Measurements from ENCODE around the gene TFEB.

The TFEB gene

GRCh38 chr6:41735427-41736185 lies at the start of gene TFEB:
Gene TFEB, minus strand, starts transcription at chr6:41735608. Its CDS starts 44,395 bp downstream, at chr6:41691213.
- Histone ChIP-seq H3K4me1 (ENCODE audit: control insufficient read depth, insufficient read depth, low read length) (peaks cover 7% of the 10 kb centered on the region; the same call in 1 of the 2 replicates), H3K4me3 (ENCODE audit: low read length) (peak within 1 kb of the TSS; percentile 69), H3K27ac (ENCODE audit: low read length) (no peak within 1 kb of the TSS), H3K9me3 (ENCODE audit: control insufficient read depth, insufficient read depth, low read length) (no peaks in the 10 kb centered on the region), H3K27me3 (ENCODE audit: control insufficient read depth, insufficient read depth, low read length) (no peaks in the 10 kb centered on the region), H3K36me3 (ENCODE audit: control insufficient read depth, insufficient read depth, low read length) (no peaks in the 10 kb centered on the region)
- peak; percentile 54 for DNase-seq (ENCODE audit: low read depth, low spot score)
- no CpG with 5 or more reads among the region's 50 CpGs for WGBS (ENCODE audit: insufficient coverage, insufficient read length)

GRCh38 chr6:41784581-41785171 lies 49.3 kb upstream of the TFEB start:
- no peak for DNase-seq (ENCODE audit: low read depth, low spot score)
- no CpG with 5 or more reads among the region's 5 CpGs for WGBS (ENCODE audit: insufficient coverage, insufficient read length)
- no peak overlapping the region for H3K4me3 ChIP-seq (ENCODE audit: low read length)
- peaks cover 5% of the 10 kb centered on the region; the same call in 1 of the 2 replicates for H3K27me3 ChIP-seq (ENCODE audit: control insufficient read depth, insufficient read depth, low read length)
- H3K27ac ChIP-seq (ENCODE audit: low read length) = no peak overlapping the region
- H3K4me1 ChIP-seq (ENCODE audit: control insufficient read depth, insufficient read depth, low read length) = peaks cover 4% of the 10 kb centered on the region
- peaks cover 4% of the 10 kb centered on the region; the same call in 1 of the 2 replicates for H3K36me3 ChIP-seq (ENCODE audit: control insufficient read depth, insufficient read depth, low read length)
- no peaks in the 10 kb centered on the region for H3K9me3 ChIP-seq (ENCODE audit: control insufficient read depth, insufficient read depth, low read length)

- Histone ChIP-seq H3K27me3 (ENCODE audit: control insufficient read depth, insufficient read depth, low read length) (peaks cover 5% of the 10 kb centered on the region; the same call in 1 of the 2 replicates), H3K4me1 (ENCODE audit: control insufficient read depth, insufficient read depth, low read length) (peaks cover 4% of the 10 kb centered on the region), H3K27ac (ENCODE audit: low read length) (no peak overlapping the region), H3K36me3 (ENCODE audit: control insufficient read depth, insufficient read depth, low read length) (no peaks in the 10 kb centered on the region), H3K9me3 (ENCODE audit: control insufficient read depth, insufficient read depth, low read length) (no peaks in the 10 kb centered on the region), H3K4me3 (ENCODE audit: low read length) (no peak overlapping the region)
- WGBS (ENCODE audit: insufficient coverage, insufficient read length) = no CpG with 5 or more reads among the region's 6 CpGs
- DNase-seq (ENCODE audit: low read depth, low spot score) = no peak
Observed at GRCh38 chr6:41783106-41783780, 47.8 kb upstream of the TFEB start.

- H3K27me3 ChIP-seq (ENCODE audit: control insufficient read depth, insufficient read depth, low read length) = peaks cover 5% of the 10 kb centered on the region; the same call in 1 of the 2 replicates
- DNase-seq (ENCODE audit: low read depth, low spot score) = no peak
- H3K4me3 ChIP-seq (ENCODE audit: low read length) = peak overlapping the region; percentile 58; the same call in 1 of the 2 replicates
- peaks cover 4% of the 10 kb centered on the region for H3K4me1 ChIP-seq (ENCODE audit: control insufficient read depth, insufficient read depth, low read length)
- no peak overlapping the region for H3K27ac ChIP-seq (ENCODE audit: low read length)
- H3K9me3 ChIP-seq (ENCODE audit: control insufficient read depth, insufficient read depth, low read length) = no peaks in the 10 kb centered on the region
- no peaks in the 10 kb centered on the region for H3K36me3 ChIP-seq (ENCODE audit: control insufficient read depth, insufficient read depth, low read length)
- no CpG with 5 or more reads among the region's 3 CpGs for WGBS (ENCODE audit: insufficient coverage, insufficient read length)
Observed at GRCh38 chr6:41781366-41781730, 45.9 kb upstream of the TFEB start.

- Histone ChIP-seq H3K27me3 (ENCODE audit: control insufficient read depth, insufficient read depth, low read length) (peaks cover 4% of the 10 kb centered on the region; the same call in 1 of the 2 replicates), H3K4me1 (ENCODE audit: control insufficient read depth, insufficient read depth, low read length) (peaks cover 3% of the 10 kb centered on the region), H3K4me3 (ENCODE audit: low read length) (peak within 1 kb of the TSS; percentile 63; the same call in 1 of the 2 replicates), H3K27ac (ENCODE audit: low read length) (no peak within 1 kb of the TSS), H3K36me3 (ENCODE audit: control insufficient read depth, insufficient read depth, low read length) (no peaks in the 10 kb centered on the region), H3K9me3 (ENCODE audit: control insufficient read depth, insufficient read depth, low read length) (no peaks in the 10 kb centered on the region)
- no CpG with 5 or more reads among the region's 36 CpGs for WGBS (ENCODE audit: insufficient coverage, insufficient read length)
- no peak for DNase-seq (ENCODE audit: low read depth, low spot score)
Observed at GRCh38 chr6:41780551-41781365, 45.4 kb upstream of the TFEB start, which contains the start of gene PRICKLE4. Gene PRICKLE4, plus strand, starts transcription at chr6:41780782. Its CDS starts 2,692 bp downstream, at chr6:41783474.

- no CpG with 5 or more reads among the region's 73 CpGs for WGBS (ENCODE audit: insufficient coverage, insufficient read length)
- peak; percentile 92 for DNase-seq (ENCODE audit: low read depth, low spot score)
- H3K4me3 ChIP-seq (ENCODE audit: low read length) = peak within 1 kb of the TSS; percentile 63; the same call in 1 of the 2 replicates
- no peaks in the 10 kb centered on the region for H3K36me3 ChIP-seq (ENCODE audit: control insufficient read depth, insufficient read depth, low read length)
- no peaks in the 10 kb centered on the region for H3K9me3 ChIP-seq (ENCODE audit: control insufficient read depth, insufficient read depth, low read length)
- H3K27me3 ChIP-seq (ENCODE audit: control insufficient read depth, insufficient read depth, low read length) = no peaks in the 10 kb centered on the region
- H3K4me1 ChIP-seq (ENCODE audit: control insufficient read depth, insufficient read depth, low read length) = peaks cover 2% of the 10 kb centered on the region
- no peak within 1 kb of the TSS for H3K27ac ChIP-seq (ENCODE audit: low read length)
Observed at GRCh38 chr6:41779788-41780550, 44.6 kb upstream of the TFEB start, which contains the start of gene FRS3. Gene FRS3, minus strand, starts transcription at chr6:41779900. Its CDS starts 2,913 bp downstream, at chr6:41776987.

- Histone ChIP-seq H3K9me3 (ENCODE audit: control insufficient read depth, insufficient read depth, low read length) (no peaks in the 10 kb centered on the region), H3K27ac (ENCODE audit: low read length) (no peak overlapping the region), H3K27me3 (ENCODE audit: control insufficient read depth, insufficient read depth, low read length) (no peaks in the 10 kb centered on the region), H3K4me3 (ENCODE audit: low read length) (peak overlapping the region; percentile 63; the same call in 1 of the 2 replicates), H3K4me1 (ENCODE audit: control insufficient read depth, insufficient read depth, low read length) (peaks cover 2% of the 10 kb centered on the region), H3K36me3 (ENCODE audit: control insufficient read depth, insufficient read depth, low read length) (no peaks in the 10 kb centered on the region)
- no CpG with 5 or more reads among the region's 16 CpGs for WGBS (ENCODE audit: insufficient coverage, insufficient read length)
- no peak for DNase-seq (ENCODE audit: low read depth, low spot score)
Observed at GRCh38 chr6:41779336-41779735, 43.9 kb upstream of the TFEB start.

GRCh38 chr6:41778895-41779294 lies 43.5 kb upstream of the TFEB start:
- WGBS (ENCODE audit: insufficient coverage, insufficient read length) = no CpG with 5 or more reads among the region's 6 CpGs
- peaks cover 2% of the 10 kb centered on the region for H3K4me1 ChIP-seq (ENCODE audit: control insufficient read depth, insufficient read depth, low read length)
- H3K27me3 ChIP-seq (ENCODE audit: control insufficient read depth, insufficient read depth, low read length) = no peaks in the 10 kb centered on the region
- no peaks in the 10 kb centered on the region for H3K9me3 ChIP-seq (ENCODE audit: control insufficient read depth, insufficient read depth, low read length)
- no peaks in the 10 kb centered on the region for H3K36me3 ChIP-seq (ENCODE audit: control insufficient read depth, insufficient read depth, low read length)
- H3K4me3 ChIP-seq (ENCODE audit: low read length) = peak overlapping the region; percentile 63; the same call in 1 of the 2 replicates
- no peak for DNase-seq (ENCODE audit: low read depth, low spot score)
- no peak overlapping the region for H3K27ac ChIP-seq (ENCODE audit: low read length)

- Histone ChIP-seq H3K4me3 (ENCODE audit: low read length) (no peak overlapping the region), H3K27ac (ENCODE audit: low read length) (no peak overlapping the region), H3K4me1 (ENCODE audit: control insufficient read depth, insufficient read depth, low read length) (peaks cover 2% of the 10 kb centered on the region), H3K36me3 (ENCODE audit: control insufficient read depth, insufficient read depth, low read length) (no peaks in the 10 kb centered on the region), H3K27me3 (ENCODE audit: control insufficient read depth, insufficient read depth, low read length) (no peaks in the 10 kb centered on the region), H3K9me3 (ENCODE audit: control insufficient read depth, insufficient read depth, low read length) (no peaks in the 10 kb centered on the region)
- DNase-seq (ENCODE audit: low read depth, low spot score) = no peak
- no CpG with 5 or more reads among the region's 5 CpGs for WGBS (ENCODE audit: insufficient coverage, insufficient read length)
Observed at GRCh38 chr6:41777551-41778285, 42.3 kb upstream of the TFEB start.
